OCI-LY1 (cell line): Measurements from ENCODE around the gene LIN54.

Source experiments
- CTCF ChIP-seq: fragments of 200-600 bp; sonication (generic), shearing (Covaris generic); IDR thresholded peaks from 2 replicates; pipeline ENCODE4 v1.5.1; 2017; ENCODE audit warnings: mild to moderate bottlenecking, antibody characterized with exemption, low read length, moderate library complexity, mixed read lengths
- EZH2 ChIP-seq: fragments of 200-600 bp; sonication (generic), shearing (Covaris generic); IDR thresholded peaks from 2 replicates; pipeline ENCODE4 v1.8.0; 2017; ENCODE audit warnings: borderline replicate concordance, mixed run types, mild to moderate bottlenecking, antibody characterized with exemption, low read length, moderate library complexity, mixed read lengths

- TF ChIP-seq CTCF: no peak
- TF ChIP-seq EZH2: no peak
Observed at GRCh38 chr4:82885410-82885809, 125.2 kb downstream of the LIN54 start.
